ENCODE measurements around the gene FKBP1B.

Gene FKBP1B

GRCh38 chr2:24022975-24023575 lies 26.5 kb upstream of the FKBP1B start:
- Histone ChIP-seq H3K4me2 (ENCODE audit: low read depth, low read length) (no peak overlapping the region), H3K9ac (ENCODE audit: low read length) (no peak overlapping the region), H3K27me3 (replicated peaks; ENCODE audit: insufficient read depth, low read length) (no peaks in the 10 kb centered on the region), H3K9me2 (replicated peaks; ENCODE audit: insufficient read depth, low read length) (no peaks in the 10 kb centered on the region), H2AFZ (ENCODE audit: low read length) (no peak overlapping the region), H3K4me3 (ENCODE audit: low read length) (no peak overlapping the region), H4K20me1 (ENCODE audit: insufficient read depth, low read length) (no peaks in the 10 kb centered on the region), H3F3A (ENCODE audit: insufficient read depth, low read length) (no peaks in the 10 kb centered on the region), H3K27ac (ENCODE audit: low read length) (no peak overlapping the region), H3K79me2 (ENCODE audit: low read length) (no peaks in the 10 kb centered on the region), H3K36me3 (replicated peaks; ENCODE audit: insufficient read depth, low read length) (no peaks in the 10 kb centered on the region), H3K9me3 (replicated peaks; ENCODE audit: insufficient read depth, low read length) (no peaks in the 10 kb centered on the region), H3K4me1 (ENCODE audit: low read length) (no peaks in the 10 kb centered on the region)
- TF ChIP-seq EZH2 (optimal IDR thresholded peaks at IDR 0.05; ENCODE audit: low read depth, low read length) = no peak
- no peak for TF ChIP-seq EZH2phosphoT487 (IDR thresholded peaks at IDR 0.05; ENCODE audit: low read length)
- DNase-seq = no peak

- TF ChIP-seq CTCF (IDR thresholded peaks at IDR 0.05; ENCODE audit: low read length) (no peak), EZH2 (optimal IDR thresholded peaks at IDR 0.05; ENCODE audit: low read depth, low read length) (no peak), EZH2phosphoT487 (IDR thresholded peaks at IDR 0.05; ENCODE audit: low read length) (no peak)
- no peak overlapping the region for H3K4me2 ChIP-seq (ENCODE audit: low read depth, low read length)
- no peak overlapping the region for H2AFZ ChIP-seq (ENCODE audit: low read length)
- no peak for DNase-seq
- no peaks in the 10 kb centered on the region for H3K36me3 ChIP-seq (replicated peaks; ENCODE audit: insufficient read depth, low read length)
- no peaks in the 10 kb centered on the region for H3F3A ChIP-seq (ENCODE audit: insufficient read depth, low read length)
- H3K4me1 ChIP-seq (ENCODE audit: low read length) = no peaks in the 10 kb centered on the region
- H3K27me3 ChIP-seq (replicated peaks; ENCODE audit: insufficient read depth, low read length) = no peaks in the 10 kb centered on the region
- H3K9me3 ChIP-seq (replicated peaks; ENCODE audit: insufficient read depth, low read length) = no peaks in the 10 kb centered on the region
- no peak overlapping the region for H3K27ac ChIP-seq (ENCODE audit: low read length)
- H3K79me2 ChIP-seq (ENCODE audit: low read length) = no peaks in the 10 kb centered on the region
- no peak overlapping the region for H3K9ac ChIP-seq (ENCODE audit: low read length)
- no peak overlapping the region for H3K4me3 ChIP-seq (ENCODE audit: low read length)
- H4K20me1 ChIP-seq (ENCODE audit: insufficient read depth, low read length) = no peaks in the 10 kb centered on the region
- H3K9me2 ChIP-seq (replicated peaks; ENCODE audit: insufficient read depth, low read length) = no peaks in the 10 kb centered on the region
These were observed 25.5 kb upstream of the FKBP1B start for GRCh38 chr2:24024018-24024417.

GRCh38 chr2:24024996-24025663 lies 24.4 kb upstream of the FKBP1B start:
- Histone ChIP-seq H3F3A (ENCODE audit: insufficient read depth, low read length) (no peaks in the 10 kb centered on the region), H3K27ac (ENCODE audit: low read length) (no peak overlapping the region), H3K36me3 (replicated peaks; ENCODE audit: insufficient read depth, low read length) (no peaks in the 10 kb centered on the region), H3K79me2 (ENCODE audit: low read length) (no peaks in the 10 kb centered on the region), H3K27me3 (replicated peaks; ENCODE audit: insufficient read depth, low read length) (no peaks in the 10 kb centered on the region), H4K20me1 (ENCODE audit: insufficient read depth, low read length) (no peaks in the 10 kb centered on the region), H3K9ac (ENCODE audit: low read length) (no peak overlapping the region), H3K9me2 (replicated peaks; ENCODE audit: insufficient read depth, low read length) (no peaks in the 10 kb centered on the region), H3K4me2 (ENCODE audit: low read depth, low read length) (no peak overlapping the region), H3K4me3 (ENCODE audit: low read length) (no peak overlapping the region), H3K9me3 (replicated peaks; ENCODE audit: insufficient read depth, low read length) (no peaks in the 10 kb centered on the region), H2AFZ (ENCODE audit: low read length) (no peak overlapping the region), H3K4me1 (ENCODE audit: low read length) (no peaks in the 10 kb centered on the region)
- no peak for DNase-seq
- TF ChIP-seq CTCF (IDR thresholded peaks at IDR 0.05; ENCODE audit: low read length) = no peak
- TF ChIP-seq EZH2 (optimal IDR thresholded peaks at IDR 0.05; ENCODE audit: low read depth, low read length) = no peak
- TF ChIP-seq EZH2phosphoT487 (IDR thresholded peaks at IDR 0.05; ENCODE audit: low read length) = no peak

GRCh38 chr2:24026233-24026632 lies 23.3 kb upstream of the FKBP1B start:
- Histone ChIP-seq H3K79me2 (ENCODE audit: low read length) (no peaks in the 10 kb centered on the region), H4K20me1 (ENCODE audit: insufficient read depth, low read length) (no peaks in the 10 kb centered on the region), H3K4me3 (ENCODE audit: low read length) (no peak overlapping the region), H3K4me1 (ENCODE audit: low read length) (no peaks in the 10 kb centered on the region), H2AFZ (ENCODE audit: low read length) (no peak overlapping the region), H3K9me3 (replicated peaks; ENCODE audit: insufficient read depth, low read length) (no peaks in the 10 kb centered on the region), H3K4me2 (ENCODE audit: low read depth, low read length) (no peak overlapping the region), H3K27ac (ENCODE audit: low read length) (no peak overlapping the region), H3K36me3 (replicated peaks; ENCODE audit: insufficient read depth, low read length) (no peaks in the 10 kb centered on the region), H3K9me2 (replicated peaks; ENCODE audit: insufficient read depth, low read length) (no peaks in the 10 kb centered on the region), H3K9ac (ENCODE audit: low read length) (no peak overlapping the region), H3K27me3 (replicated peaks; ENCODE audit: insufficient read depth, low read length) (no peaks in the 10 kb centered on the region), H3F3A (ENCODE audit: insufficient read depth, low read length) (no peaks in the 10 kb centered on the region)
- no peak for TF ChIP-seq EZH2phosphoT487 (IDR thresholded peaks at IDR 0.05; ENCODE audit: low read length)
- no peak for TF ChIP-seq CTCF (IDR thresholded peaks at IDR 0.05; ENCODE audit: low read length)
- TF ChIP-seq EZH2 (optimal IDR thresholded peaks at IDR 0.05; ENCODE audit: low read depth, low read length) = no peak
- no peak for DNase-seq
